GM18520 (cell line): Measurements from ENCODE around the gene TCEAL4.

Source experiments
- ATAC-seq: cut with Tn5 transposase; IDR thresholded peaks from one replicate; pipeline ENCODE4 v1.9.1; 2021; ENCODE audit not compliant: unreplicated experiment

Gene TCEAL4

DNA sequence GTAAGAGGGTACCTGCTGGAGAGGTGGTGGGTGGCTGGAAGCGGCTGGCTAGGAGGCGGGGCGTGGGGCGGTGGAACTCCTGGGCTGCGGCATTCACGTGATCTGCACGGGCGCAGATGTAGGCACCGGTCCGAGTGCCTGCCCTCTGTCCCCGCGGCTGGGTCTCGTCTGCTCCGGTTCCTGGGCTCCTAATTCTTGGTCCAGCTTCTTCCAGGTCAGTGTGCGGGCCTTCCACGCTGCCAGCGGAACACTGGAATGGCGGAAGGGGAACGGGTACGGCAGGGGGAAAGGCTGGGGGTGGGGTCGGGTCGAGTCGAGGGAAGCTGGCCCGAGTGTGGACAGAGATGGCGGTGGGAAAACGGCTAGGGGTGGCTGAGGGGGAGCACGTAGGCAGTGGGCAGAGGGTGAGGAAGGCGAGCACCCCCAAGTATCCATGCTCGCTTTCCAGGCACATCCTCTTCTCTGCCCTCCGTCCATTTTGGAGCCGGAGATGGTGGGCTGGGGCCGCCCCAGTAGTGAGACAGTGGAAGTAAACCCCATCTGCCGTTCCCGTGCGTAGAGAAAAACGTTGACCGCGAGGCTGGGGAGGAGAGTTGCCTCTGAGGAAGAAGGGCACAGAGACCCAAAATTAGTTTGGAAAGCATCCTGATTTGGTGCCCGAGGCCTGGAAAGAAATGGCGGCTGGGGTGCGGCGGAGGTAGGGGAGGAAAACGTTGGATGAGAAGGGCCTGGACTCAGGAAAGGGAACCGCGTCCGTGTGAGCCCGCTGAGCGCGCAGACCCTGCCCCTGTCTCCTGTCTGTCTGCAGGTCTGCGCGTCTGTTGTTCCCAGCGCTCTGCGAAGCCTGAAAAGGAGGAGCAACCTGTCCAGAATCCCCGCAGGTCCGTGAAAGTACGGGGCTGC is at the start of gene TCEAL4:
Gene TCEAL4 (plus strand): TSS at position 105 of the 903 bp plus-strand sequence. CDS start 1,161 bp downstream, outside the sequence.
- no peak for ATAC-seq

DNA sequence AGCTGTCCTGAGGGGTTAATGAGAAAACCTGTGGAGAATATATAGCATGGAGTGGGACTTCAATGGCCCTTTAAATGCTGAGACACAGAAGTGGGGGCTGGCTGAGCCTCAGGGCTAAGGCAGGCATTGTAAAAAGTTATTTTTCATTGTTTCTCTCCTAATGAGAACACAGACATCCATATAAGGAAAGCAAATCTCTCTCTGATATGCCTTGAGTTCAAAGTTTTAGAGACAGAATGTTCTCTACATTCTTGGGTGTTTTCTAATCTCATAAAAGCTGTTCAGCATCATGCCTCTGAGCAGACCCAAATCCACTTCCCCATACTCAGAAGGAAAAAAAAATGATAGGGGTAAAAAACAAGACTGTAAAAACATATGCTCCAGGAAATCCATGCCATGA is 49.2 kb upstream of the TCEAL4 start:
- ATAC-seq: no peak

DNA sequence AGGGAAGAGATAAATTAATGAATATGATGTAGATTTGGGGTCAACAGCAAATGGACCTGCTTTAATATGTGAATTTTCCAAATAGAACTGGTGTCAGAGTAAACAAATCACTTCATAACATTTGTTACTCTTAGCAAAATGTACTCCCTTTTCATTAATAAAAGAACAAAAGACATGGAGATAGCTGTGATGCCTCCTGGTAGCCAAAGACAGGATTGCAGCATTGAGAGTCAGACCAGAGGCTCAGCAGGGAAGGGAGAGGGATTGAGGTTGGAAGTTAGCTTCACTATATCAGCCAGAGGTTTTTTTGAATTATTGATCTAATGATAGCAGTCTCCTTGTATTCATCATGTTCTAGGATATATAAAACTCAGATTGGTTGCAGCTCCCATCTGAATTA is 48.6 kb upstream of the TCEAL4 start:
- no peak for ATAC-seq

DNA sequence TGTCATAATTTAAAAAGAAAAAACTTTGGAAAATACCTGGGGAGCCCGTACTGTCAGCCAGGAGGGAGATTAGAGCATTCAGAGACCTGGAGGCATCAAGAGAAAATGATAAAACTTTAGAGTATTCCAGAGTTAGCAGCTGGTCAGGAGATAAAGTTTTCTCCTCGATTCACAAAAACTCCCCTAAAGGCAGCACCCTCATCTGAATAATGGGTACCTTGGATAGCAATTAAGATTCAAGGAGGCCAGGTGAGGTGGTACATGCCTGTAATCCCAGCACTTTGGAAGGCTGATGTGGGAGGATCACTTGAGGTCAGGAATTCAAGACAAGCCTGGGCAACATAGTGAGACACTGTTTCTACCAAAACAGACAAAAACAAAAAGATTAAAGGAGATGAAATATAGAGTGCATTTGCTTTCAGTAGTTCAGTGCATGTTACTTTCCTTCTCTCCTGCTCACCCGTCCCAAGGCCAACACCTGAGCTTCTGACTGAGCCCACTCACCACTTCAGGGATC is 47.4 kb upstream of the TCEAL4 start:
- ATAC-seq: no peak

DNA sequence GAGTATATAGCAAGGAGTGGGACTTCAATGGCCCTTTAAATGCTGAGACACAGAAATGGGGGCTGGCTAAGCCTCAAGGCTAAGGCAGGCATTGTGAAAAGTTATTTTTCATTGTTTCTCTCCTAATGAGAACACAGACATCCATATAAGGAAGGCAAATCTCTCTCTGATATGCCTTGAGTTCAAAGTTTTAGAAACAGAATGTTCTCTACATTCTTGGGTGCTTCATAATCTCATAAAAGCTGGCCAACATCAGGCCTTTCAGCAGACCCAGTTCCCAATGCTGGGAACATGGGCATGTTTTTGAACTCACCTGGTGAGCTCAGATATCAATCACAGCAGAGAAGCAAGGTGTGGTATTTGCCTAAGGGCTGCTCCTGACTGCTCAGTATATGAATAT is 46.6 kb upstream of the TCEAL4 start:
- no peak for ATAC-seq

DNA sequence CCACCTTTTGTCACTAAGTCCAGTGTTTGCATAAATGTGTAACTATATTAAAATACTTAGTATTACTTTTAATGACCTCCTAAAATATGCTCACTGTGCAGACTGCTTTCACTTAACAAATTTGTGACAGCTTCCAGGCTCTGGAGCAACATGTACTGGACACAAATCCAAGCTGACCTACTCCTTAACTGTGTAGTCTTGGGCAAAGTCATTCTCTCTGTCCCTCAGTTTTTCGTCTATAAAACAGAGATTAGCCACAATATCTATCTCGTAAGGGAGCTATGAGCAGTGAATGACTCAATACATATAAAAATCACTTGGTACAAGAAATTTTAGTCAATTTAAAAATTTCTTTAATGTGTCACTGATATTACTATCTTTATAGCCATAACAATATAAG is 45.6 kb upstream of the TCEAL4 start:
- ATAC-seq: no peak

DNA sequence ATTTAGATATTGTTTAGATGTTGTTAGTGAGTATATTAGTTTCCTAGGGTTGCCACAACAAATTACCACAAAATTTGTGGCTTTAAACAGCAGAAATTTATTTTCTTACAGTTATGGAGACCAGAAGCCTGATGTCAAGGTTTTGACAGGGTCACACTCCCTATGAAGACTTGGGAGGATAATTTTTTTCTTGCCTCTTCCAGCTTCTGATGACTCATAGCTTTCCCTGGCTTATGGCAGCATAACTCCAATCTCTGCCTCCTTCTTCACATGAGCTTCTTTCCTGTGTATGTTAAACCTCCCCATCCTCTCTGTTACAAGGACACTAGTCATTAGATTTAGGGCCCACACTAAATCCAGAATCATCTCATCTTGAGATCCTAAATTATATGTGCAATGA is 45.2 kb upstream of the TCEAL4 start:
- no peak for ATAC-seq

DNA sequence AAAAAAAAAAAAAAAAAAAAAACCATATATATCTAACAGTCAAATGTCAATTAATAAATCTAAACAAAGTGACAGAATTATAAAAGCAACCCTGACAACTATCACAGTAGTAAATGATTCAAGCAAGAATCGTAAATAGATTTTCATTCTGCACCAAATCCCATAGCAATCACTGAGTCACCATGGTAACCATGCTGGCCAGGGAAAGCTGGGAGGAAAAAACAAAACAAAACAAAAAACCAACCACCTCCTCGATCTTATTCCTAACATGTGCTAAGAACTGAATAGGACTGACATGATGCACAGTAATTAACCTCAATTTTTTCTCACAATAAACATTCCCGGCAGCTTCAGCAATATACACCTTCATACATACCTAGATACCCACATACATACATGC is 35.4 kb upstream of the TCEAL4 start:
- no peak for ATAC-seq

DNA sequence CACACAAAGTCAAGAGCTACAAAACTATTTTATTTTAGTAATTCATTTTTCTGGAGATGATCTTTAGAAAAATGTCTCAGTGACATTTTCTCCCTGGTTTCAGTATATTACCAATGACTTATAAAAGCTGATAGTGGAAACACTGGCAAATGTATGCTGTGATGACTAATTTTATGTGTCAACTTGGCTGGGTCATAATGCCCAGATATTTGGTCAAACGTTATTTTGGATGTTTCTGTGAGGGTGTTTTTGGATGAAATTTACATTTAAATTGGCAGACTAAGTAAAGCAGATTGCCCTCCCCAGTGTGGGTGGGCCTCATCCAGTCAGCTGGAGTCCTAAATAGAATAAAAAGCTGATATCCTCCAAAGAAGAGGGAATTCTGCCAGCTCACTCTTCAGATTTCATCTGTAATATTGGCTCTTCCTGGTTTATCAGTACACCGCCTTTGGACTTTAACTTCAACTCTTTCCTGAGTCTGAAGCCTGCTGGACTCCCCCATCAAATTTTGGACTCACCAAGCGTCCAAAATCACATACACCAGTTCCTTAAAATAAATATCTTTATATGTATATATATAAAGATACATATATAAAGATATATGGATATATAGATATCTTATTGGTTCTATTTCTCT is 34.8 kb upstream of the TCEAL4 start:
- no peak for ATAC-seq

DNA sequence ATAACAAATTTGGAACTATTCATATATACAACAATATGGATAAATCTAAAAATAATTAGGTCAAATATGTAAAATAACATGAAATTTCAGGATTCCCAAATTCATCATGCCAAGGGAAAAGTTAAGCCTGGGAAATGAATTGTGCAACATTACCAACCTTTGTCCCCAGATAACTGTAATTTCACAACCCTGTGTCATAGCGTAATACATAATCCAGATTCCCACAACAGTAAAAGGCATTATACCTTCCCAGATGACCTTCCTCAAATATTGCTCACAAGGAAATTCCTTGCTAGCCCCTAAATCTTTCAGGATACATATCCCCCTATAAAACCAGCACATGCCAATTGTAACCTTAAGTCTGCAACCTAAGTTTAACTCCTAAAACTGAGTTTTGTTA is 33.1 kb upstream of the TCEAL4 start:
- no peak for ATAC-seq

DNA sequence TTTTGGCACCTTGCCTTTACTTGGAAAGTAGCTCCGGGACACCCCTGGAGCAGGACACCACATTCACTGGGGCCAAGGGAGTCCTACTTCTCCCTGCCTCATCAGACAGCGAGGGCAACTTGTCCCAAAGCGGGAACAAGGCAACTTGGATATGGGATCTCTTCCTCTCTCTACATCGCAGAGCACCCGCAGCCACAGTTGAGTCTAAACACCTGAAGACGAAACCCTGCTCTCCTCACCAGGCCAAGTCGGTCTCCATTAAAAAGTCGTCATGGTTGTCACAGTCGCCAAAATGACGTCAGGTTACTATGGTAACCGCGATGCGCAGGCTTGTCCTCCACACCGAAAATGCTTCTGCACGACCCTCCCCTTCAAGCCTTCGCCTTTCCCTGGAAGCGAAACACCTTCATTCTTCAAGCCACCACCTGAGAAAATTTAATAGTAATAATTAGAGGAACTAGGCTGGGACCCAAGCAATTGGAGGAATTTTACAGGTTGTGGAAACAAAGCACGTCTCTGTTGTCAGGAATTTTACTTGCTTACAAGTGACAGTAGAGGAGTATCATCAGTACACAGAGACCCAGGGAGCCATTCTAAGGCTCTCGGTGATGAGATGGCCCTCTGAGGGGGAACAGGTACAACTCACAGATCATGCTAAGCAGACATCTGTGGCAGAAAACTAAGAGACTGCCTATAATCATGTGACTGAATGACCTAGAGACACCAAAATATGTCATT is 30.5 kb upstream of the TCEAL4 start:
- ATAC-seq: peak; percentile 75

DNA sequence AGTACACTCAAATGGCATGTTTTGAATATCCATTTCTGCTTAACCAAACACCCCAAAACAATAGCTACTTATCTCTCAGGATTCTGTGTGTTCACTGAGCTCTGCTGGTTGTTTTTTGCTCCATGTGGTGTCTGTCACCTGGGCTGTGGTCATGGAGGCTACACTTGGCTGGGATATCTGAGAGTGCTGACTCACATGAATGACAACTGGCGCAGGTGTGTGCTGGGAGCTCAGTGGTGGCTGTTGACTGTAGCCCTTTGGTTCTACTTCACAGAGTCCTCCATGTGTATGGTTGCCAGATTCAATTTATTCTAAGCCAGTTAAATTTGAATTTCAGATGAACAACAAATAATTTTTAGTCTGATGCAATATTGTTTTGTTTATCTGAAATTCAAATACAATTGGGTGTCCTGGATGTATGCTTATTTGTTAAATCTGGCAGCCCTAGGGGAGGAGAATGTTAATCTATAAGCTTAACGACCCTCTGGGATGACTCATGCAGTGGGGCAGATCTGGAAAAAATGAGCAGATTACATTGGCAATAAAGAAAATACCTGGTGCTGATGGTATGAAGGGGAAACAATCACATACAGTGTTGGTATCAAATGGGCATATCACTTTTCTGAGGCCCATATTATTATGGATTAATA is 28.2 kb upstream of the TCEAL4 start:
- no peak for ATAC-seq

DNA sequence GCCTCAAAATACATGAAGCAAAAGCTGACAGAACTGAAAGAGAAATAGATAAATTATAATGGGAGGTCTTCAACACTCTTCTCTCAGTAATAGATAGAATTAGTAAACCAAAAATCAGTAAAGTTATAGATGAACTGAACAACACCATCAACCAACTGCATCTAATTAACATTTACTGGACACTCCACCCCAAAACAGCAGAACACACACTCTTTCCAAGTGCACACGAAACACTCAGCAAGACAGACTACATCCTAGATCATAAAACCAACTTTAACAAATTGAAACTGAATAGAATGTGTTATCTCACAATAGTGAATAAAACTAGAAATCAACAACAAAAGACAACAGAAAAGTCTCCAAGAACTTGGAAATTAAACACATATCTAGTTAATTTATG is 25.1 kb upstream of the TCEAL4 start:
- ATAC-seq: no peak

DNA sequence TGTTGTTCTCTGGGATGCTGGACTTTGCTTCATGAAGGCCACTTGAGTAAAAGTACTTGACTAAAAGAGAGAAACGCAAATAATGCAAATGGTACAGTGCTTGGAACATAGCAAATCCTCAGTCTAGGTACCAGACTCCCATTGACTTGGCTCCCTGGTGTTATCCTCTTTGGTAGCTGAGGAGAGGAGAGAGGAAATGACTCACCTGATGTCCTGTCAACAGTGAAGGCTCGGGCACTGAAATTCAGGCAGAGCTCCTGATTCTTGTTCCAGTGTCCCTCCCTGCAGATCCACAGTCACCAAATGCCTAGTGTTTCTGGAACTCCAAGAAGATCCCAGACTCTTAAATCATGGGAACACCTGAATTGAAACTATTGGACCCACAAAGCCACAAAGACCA is 22.5 kb upstream of the TCEAL4 start:
- no peak for ATAC-seq

DNA sequence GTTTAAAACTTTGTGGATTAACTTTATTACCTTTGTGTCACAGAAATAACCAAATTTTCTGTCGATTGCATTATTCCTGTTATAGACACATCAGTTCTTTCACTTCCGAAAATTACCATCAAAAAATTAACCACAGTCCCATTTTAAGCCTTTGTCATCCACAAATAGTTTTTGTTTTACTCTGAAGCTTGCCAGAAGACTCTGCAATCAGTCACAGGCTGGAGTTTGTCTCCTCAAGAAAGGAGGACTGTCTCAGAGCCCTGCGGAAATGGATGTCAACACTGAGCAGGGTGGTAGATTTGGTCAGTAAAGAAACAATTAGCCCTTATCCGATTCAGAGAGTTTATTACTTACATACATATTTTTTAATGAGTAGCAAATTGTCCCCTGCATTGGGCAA is 20.1 kb upstream of the TCEAL4 start:
- ATAC-seq: no peak

DNA sequence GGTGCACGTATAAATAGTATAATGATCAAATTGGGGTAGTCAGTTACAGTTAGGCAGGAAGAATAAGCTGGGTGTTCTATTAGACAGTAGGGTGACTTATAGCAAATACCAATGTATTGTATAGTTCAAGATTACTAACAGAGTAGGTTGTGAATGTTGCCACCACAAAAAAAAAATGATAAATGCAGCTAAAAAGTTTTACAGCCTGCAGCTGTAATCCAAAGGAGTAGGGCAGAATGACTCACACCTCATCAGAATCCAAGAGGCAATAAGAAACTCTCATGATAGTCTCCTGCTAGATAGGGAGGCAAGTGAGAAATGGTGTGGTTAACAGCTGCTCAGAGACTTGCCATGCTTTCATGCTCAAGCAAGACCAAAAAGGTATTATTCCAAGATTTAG is 19.6 kb upstream of the TCEAL4 start:
- ATAC-seq: no peak

DNA sequence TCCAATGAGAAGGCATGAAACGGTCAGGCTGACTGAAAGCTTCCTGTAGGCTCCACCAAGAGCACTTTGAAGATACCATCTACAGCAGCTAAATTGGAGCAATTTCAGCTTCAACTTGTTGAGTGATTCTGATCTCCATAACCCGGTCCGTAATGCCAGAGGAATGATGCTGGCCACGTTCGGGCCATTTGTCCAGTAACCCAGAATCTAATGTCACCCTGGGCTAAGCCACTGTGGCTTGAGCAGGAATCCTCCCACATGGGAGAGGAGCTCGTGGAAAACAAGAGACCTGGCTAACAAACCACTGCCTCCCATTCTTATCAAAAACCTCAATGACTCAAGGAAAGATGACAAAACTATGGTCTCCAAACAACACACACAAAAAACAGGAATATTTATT is 14.2 kb upstream of the TCEAL4 start:
- no peak for ATAC-seq

DNA sequence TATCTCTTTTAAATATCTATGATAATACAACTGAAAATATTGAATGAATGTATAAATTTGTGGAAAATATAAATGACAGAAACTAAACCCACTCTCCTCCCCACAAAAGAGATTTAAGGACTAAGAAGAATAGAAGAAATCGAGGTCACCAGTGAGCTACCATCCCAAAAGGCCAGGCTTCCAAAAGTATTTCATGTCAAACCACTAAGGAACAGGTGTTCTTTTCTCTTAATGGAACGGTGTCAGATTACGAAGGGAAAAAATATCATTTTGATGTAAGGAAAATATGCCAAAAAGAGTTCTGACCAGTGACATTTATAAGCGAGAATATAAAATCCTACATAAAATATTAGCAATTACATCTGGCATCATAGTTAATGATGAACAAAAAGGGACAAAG is 13.6 kb upstream of the TCEAL4 start:
- ATAC-seq: no peak

DNA sequence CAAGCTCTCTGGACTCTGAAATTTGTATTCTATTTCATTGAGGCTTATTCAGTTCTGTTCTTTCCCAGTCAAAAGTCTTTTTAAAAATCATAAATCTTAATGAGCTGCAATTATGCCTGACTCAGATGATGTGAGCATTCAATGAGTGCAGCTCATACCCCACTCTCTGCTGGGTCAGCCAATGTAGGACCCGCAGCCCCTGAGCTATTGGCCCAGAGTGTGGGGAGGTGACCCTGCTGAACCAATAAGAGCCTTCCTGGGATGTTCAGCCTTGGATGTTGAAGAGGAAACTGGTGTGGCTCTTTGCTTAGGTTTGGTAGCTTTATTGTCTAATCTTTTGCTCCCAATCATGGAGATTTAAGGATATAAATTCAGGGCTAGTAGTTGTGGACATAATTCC is 12.1 kb upstream of the TCEAL4 start:
- no peak for ATAC-seq

DNA sequence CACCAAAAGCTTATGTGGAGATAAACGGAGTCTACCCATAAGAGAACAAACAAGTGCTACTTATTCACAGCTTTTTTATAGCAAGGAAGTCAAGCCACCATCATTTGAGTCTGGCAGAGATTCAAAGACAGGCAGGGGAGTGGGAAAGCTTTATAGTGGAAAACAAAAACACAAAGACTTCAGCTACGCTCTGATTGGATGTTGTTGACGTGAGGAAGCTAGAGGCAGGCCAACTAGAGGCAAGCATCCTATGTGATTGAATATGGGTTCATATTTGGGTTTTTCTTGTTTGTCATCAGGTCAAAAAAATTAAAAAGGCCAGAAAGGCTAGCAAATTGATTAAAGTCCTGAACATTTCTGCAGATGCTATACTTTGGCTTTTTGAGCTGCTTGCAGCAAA is 719 bp upstream of the TCEAL4 start:
- no peak for ATAC-seq

DNA sequence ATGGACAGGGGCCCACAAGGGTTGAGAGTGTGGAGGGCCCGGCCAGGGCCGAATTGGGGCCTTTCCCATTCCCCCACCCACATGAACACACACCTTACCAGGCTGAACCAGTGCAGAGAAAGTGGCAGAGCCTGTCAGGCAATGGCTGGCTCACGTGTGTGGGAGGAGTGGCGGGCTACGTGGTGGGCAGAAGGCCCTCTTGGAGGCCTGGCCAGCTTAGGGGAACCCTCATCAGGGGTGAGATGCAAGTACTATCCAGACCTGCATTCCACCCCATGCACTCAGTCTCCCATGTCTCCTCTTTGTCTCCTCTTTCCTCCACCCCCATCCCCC is 965 bp downstream of the TCEAL4 start:
- no peak for ATAC-seq
